Right lobe of liver (tissue), 6 donors: ENCODE measurements around the gene PTPN7. TPM values are rescaled to one million over a fixed set of nuclear protein-coding genes. Genes with fewer than 3 reads are reported as not detected.
A peak's percentile ranks its signal among the peaks of the same experiment; 100 is the strongest.

Experiments
- ATAC-seq, 4 donors: fragments of 200-7000 bp; cut with Tn5 transposase; one replicate each; pipeline ENCODE4 v1.9.1; 2020; ENCODE audit warnings: mild to moderate bottlenecking in 4 of 4, moderate library complexity in 4 of 4
- DNase-seq, 3 donors: peaks; one replicate each; pipeline ENCODE4 v3.0.0-alpha.2; 2020
- H3K27ac ChIP-seq, 3 donors: fragments of 200-600 bp; one replicate each; pipeline ENCODE4 v1.8.0; 2022
- H3K27me3 ChIP-seq, 2 donors: fragments of 200-600 bp; one replicate each; pipeline ENCODE4 v1.8.0; 2022
- H3K36me3 ChIP-seq, 4 donors: fragments of 200-600 bp; sonication (generic) in 1 of 4; one replicate each; pipeline versions ENCODE4 v1.5.1 to v1.8.0; 2017 to 2022; ENCODE audit warnings: control low read depth in 1 of 4
- H3K4me1 ChIP-seq, 4 donors: fragments of 200-600 bp; sonication (generic) in 1 of 4; one replicate each; pipeline versions ENCODE4 v1.5.1 to v1.8.0; 2017 to 2022; ENCODE audit warnings: control low read depth in 1 of 4
- H3K4me3 ChIP-seq, 3 donors: fragments of 200-600 bp; one replicate each; pipeline ENCODE4 v1.8.0; 2022
- H3K9me3 ChIP-seq, 4 donors: fragments of 200-600 bp; sonication (generic) in 1 of 4; one replicate each; pipeline versions ENCODE4 v1.5.1 to v1.8.0; 2017 to 2022; ENCODE audit warnings: control low read depth in 1 of 4
- CTCF ChIP-seq, 4 donors: fragments of 200-600 bp in 3 of 4; fragments of 450-650 bp in 1 of 4; IDR thresholded peaks; one replicate each; pipeline versions ENCODE4 v1.5.1 to v1.8.0; 2016 to 2022; ENCODE audit warnings: antibody characterized with exemption in 4 of 4, mild to moderate bottlenecking in 2 of 4
- POLR2A ChIP-seq: fragments of 450-650 bp; IDR thresholded peaks from one replicate; pipeline ENCODE4 v1.6.1; 2017; ENCODE audit warnings: antibody characterized with exemption, mild to moderate bottlenecking
- WGBS: methylation state at CpG from one replicate; pipeline ENCODE4 v1.1.6; 2018; ENCODE audit warnings: low coverage, low lambda C conversion rate; ENCODE audit not compliant: insufficient coverage; ENCODE audit errors: missing lambda C conversion rate; 5-methylcytosine and 5-hydroxymethylcytosine counted together
- intact Hi-C, 2 donors: fragments of 100-400 bp; cut with DNase I; formaldehyde crosslinking; loops; one replicate each; pipeline versions ENCODE4 v1.11.2 to v1.14.1; 2022
- total RNA-seq, 6 experiments: library from RNA; depleted of rRNA in 2 of 6; stranded (reverse); fragments of >200 nt in 2 of 6; fragmentation: NEBNext Ultra II Directional in 3 of 6; extraction: Animal tissue kit (Norgen Biotek cat#: 25700) in 3 of 6; gene quantifications; one replicate each; pipeline versions ENCODE4 v1.1.0 to v1.2.4, GENCODE V29; 2016 to 2023
- donor health status: DM: no; HTN: yes; CAD: no.
- donor health status: DM: no; HTN: no; CAD: no.
- donor health status: DM: no; HTN: no; CAD: no.
- donor health status: DM: no; HTN: yes; CAD: no.
- donor health status: DM: no; HTN: yes; CAD: no.

The PTPN7 gene
- total RNA-seq, 6 experiments from 2014 or later: 0.18 to 5.1 (median 0.73) TPM

GRCh38 chr1:202122639-202123335 lies 37.6 kb downstream of the PTPN7 start, which contains the start of gene GPR37L1:
TSS of gene GPR37L1 (plus strand) at chr1:202122917. CDS start at chr1:202122964, 47 bp downstream.
- H3K27me3 ChIP-seq: no peaks in the 10 kb centered on the region
- ATAC-seq: peak; percentile 57 to 72 (median 70)
- H3K36me3 ChIP-seq: no peaks in the 10 kb centered on the region
- peak; percentile 55 to 67 (median 56) for TF ChIP-seq CTCF (IDR thresholded peaks at IDR 0.05)
- TF ChIP-seq POLR2A: no peak
- WGBS: no CpG with 5 or more reads among the region's 19 CpGs
- no peak within 1 kb of the TSS for H3K4me3 ChIP-seq
- intact Hi-C loops: loop anchor here (5.0 to 10.0 kb wide), 3 partner anchors 120 to 238 kb away; partner anchors contain the start of gene SHISA4 (in 1 of the 2)
- H3K27ac ChIP-seq: no peak within 1 kb of the TSS
- peak; percentile 70 to 76 (median 72) for DNase-seq
- peaks cover 0 to 11% (median 5%) of the 10 kb centered on the region in 4 donors for H3K4me1 ChIP-seq
- H3K9me3 ChIP-seq: no peaks in the 10 kb centered on the region

DNA sequence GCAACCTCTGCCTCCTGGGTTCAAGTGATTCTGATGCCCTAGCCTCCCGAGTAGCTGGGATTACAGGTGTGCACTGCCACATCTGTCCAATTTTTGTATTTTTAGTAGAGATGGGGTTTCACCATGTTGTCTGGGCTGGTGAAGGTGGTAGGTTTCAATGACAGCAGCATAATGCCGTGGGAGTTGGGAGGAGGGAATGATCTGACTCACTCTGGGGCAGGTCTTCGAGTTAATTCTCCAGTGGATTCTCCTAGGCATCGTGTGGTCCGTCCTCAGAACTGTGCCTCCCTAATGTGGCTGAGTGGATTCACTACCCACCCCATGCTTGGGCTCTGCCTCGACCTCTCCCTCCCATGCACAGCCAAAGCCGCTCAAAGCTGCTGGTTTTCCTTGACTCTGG lies 39.4 kb downstream of the PTPN7 start:
- Histone ChIP-seq H3K27me3 (no peaks in the 10 kb centered on the region), H3K4me3 (no peak overlapping the region), H3K27ac (no peak overlapping the region), H3K9me3 (no peaks in the 10 kb centered on the region), H3K4me1 (peaks cover 0 to 12% (median 6%) of the 10 kb centered on the region in 4 donors), H3K36me3 (no peaks in the 10 kb centered on the region)
- intact Hi-C loops: loop anchor here (5.0 to 10.0 kb wide), 3 partner anchors 119 to 236 kb away; partner anchors contain the start of gene SHISA4 (in 1 of the 2)
- DNase-seq: no peak
- WGBS: 55% methylated on average over 7 of the region's 7 CpGs
- no peak for ATAC-seq
- TF ChIP-seq POLR2A: no peak

DNA sequence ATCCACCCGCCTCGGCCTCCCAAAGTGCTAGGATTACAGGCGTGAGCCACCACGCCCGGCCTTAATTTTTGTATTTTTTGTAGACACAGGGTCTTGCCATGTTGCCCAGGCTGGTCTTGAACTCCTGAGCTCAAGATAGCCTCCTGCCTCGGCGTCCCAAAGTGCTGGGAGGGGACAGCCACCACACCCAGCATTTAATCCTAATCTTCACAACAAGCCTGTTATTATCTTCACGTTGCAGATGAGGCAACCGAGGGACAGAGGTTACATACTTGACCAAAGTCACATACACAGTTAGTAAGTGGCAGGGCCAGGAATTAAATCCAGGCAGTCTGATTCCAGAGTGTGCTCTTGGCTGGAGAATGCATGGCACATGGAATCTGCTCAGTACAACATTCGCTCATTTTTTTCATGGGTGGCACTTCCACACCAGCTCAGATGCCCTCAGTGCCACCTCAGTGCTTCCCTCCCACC lies 42.5 kb downstream of the PTPN7 start:
- H3K27ac ChIP-seq: peak overlapping the region; percentile 30 to 42 (median 42)

GRCh38 chr1:202116287-202116686 lies 44.1 kb downstream of the PTPN7 start:
- WGBS: 97% methylated on average over 6 of the region's 8 CpGs
- intact Hi-C loops: no loop called here
- H3K9me3 ChIP-seq: no peaks in the 10 kb centered on the region
- H3K4me1 ChIP-seq: peaks cover 0 to 27% (median 13%) of the 10 kb centered on the region in 4 donors
- no peaks in the 10 kb centered on the region for H3K27me3 ChIP-seq
- no peak overlapping the region for H3K4me3 ChIP-seq
- DNase-seq (no peak), ATAC-seq (no peak)
- TF ChIP-seq CTCF (IDR thresholded peaks at IDR 0.05) (no peak), POLR2A (no peak)
- H3K27ac ChIP-seq: no peak overlapping the region
- no peaks in the 10 kb centered on the region for H3K36me3 ChIP-seq

More for the DNA sequence above, 42.5 kb downstream of the PTPN7 start:
- Histone ChIP-seq H3K9me3 (no peaks in the 10 kb centered on the region), H3K4me3 (no peak overlapping the region), H3K36me3 (no peaks in the 10 kb centered on the region), H3K4me1 (peaks cover 0 to 23% (median 10%) of the 10 kb centered on the region in 4 donors), H3K27me3 (no peaks in the 10 kb centered on the region)
- ATAC-seq: peak; percentile 65 to 72 (median 67)
- DNase-seq: peak in 1 of 3 donors; percentile 78
- WGBS: 21% methylated on average over 6 of the region's 10 CpGs
- TF ChIP-seq POLR2A (peak; percentile 14), CTCF (IDR thresholded peaks at IDR 0.05) (no peak)
- intact Hi-C loops: loop anchor here in 1 of 2 donors (2.0 kb wide), 1 partner anchor 111 kb away; no protein-coding TSS in a partner anchor
